ENCODE measurements around the gene TMA7.
A peak's percentile ranks its signal among the peaks of the same experiment; 100 is the strongest.

Gene TMA7

DNA sequence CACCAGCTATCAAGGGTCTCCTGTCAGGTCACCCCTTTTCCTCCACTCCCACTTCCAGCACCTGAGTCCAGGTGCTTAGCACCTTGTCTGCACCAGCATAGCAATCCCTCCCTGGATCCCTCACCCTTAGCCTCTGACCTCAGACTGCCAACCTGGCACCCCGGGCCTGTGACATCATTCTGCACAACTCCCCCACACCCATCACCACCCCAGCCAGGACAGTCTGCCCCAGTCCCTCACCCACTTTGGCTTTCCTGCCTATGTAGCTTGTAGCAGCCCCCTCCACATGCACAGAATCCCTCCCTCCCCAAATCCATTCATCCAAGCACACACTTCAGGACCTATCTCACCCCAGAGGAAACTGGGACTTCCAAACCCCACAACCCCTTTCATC lies 9.4 kb upstream of the TMA7 start:
- Histone ChIP-seq H3K27ac (ENCODE audit: low read depth, low read length, severe bottlenecking) (no peak overlapping the region), H3K9me3 (ENCODE audit: control insufficient read depth, low read length) (no peaks in the 10 kb centered on the region), H3K36me3 (ENCODE audit: control insufficient read depth, insufficient read depth, low read length) (peaks cover 41% of the 10 kb centered on the region), H3K4me3 (ENCODE audit: extremely low read depth, insufficient read depth, low read length, poor library complexity, severe bottlenecking) (no peak overlapping the region), H3K4me1 (ENCODE audit: control insufficient read depth, insufficient read depth, low read length, poor library complexity, severe bottlenecking) (peaks cover 32% of the 10 kb centered on the region)
- WGBS, 2 experiments (ENCODE audit: insufficient coverage in 2 of 2) = 100% methylated on average over 1 of the region's 1 CpG; no CpG with 5 or more reads in 1 of the 2 experiments

DNA sequence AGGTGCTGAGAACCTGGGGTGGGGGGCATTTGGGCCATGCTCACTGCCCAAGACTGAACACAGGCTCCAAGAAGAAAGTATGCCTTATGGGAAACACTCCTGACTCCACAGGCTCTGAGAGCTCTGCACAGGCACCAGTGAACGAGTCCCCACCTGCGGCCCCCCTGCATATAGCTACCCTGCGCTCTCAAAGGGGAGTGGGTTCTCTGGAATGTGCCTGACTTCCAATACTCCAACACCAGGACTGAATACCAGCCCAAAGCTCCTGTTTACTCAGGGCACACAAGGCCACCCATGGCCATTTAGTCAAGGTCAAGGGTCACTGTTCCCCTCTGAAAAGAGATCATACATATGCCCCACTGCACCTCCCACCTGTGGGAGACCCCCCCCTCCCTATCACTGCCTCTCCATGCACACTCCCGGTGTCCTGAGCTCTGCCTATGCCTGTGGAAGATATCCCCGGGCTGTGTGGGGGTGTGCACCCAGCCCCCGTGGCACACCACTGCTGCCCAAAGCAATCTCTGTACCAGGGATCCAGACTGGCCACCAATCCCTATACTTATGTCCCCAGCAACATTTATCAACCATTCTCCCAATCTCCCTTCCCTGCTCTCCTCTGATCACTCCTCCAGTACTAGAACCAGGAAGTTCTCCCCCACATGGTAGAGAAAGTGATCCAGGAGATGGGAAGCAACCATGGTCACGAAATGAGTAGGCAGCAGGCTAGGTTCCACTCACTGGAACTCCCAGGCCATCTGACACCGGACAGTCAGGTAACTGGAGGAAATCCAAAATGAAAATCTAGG lies 8.6 kb upstream of the TMA7 start:
- Histone ChIP-seq H3K36me3 (ENCODE audit: control insufficient read depth, insufficient read depth, low read length) (peaks cover 41% of the 10 kb centered on the region), H3K27ac (ENCODE audit: low read depth, low read length, severe bottlenecking) (no peak overlapping the region), H3K4me3 (ENCODE audit: extremely low read depth, insufficient read depth, low read length, poor library complexity, severe bottlenecking) (no peak overlapping the region), H3K4me1 (ENCODE audit: control insufficient read depth, insufficient read depth, low read length, poor library complexity, severe bottlenecking) (peaks cover 29% of the 10 kb centered on the region), H3K9me3 (ENCODE audit: control insufficient read depth, low read length) (no peaks in the 10 kb centered on the region)
- 96 to 97% methylated on average over 5 of the region's 8 CpGs for WGBS, 2 experiments (ENCODE audit: insufficient coverage in 2 of 2)

DNA sequence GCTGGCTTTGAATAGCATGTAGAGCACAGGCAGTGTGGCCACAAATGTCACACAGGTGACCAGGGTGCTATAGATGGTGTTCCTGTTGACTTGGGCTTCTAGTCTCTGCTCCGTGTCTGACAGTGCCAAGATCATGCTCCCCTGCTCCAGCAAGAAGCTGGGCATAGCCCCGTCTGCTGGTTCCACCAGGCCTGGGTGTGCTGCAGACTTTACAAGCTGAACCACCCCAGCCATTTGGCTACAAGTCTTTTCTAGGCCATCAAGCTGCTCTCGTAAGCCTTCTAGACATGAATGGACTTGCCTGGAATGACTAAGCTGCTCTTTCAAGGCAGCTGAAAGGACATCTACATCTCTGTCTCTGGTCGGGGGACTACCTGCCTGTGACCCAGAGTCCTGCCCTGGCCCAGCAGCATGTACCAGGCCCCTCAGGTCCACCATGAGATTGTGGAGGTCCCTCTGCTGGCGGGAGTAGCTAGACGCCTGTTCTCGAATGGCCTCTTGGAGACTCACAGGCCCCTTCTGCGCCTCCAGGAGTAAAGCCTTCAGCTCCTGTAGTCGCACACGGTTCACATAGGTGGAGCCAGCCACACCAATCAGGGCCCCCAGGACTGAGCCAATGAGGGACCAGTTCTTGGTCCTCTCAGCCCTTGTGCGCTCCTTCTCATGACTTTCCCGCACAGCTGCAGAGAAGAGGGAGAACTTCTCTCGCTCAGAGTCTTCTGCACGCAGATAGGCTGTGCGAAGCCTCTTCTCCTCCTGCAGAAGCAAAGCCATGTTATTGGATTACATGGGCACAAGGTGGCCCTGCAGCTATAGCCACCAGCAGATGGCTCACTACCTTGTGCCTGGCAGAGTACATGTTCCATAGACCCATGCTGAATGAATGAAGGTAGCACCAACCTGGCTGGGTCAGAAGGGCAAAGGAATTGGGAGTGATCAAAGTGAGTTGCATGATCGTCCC lies 7.4 kb upstream of the TMA7 start:
- Histone ChIP-seq H3K4me1 (ENCODE audit: control insufficient read depth, insufficient read depth, low read length, poor library complexity, severe bottlenecking) (peaks cover 16% of the 10 kb centered on the region), H3K27ac (ENCODE audit: low read depth, low read length, severe bottlenecking) (peak overlapping the region; percentile 5), H3K9me3 (ENCODE audit: control insufficient read depth, low read length) (no peaks in the 10 kb centered on the region), H3K36me3 (ENCODE audit: control insufficient read depth, insufficient read depth, low read length) (peaks cover 41% of the 10 kb centered on the region), H3K4me3 (ENCODE audit: extremely low read depth, insufficient read depth, low read length, poor library complexity, severe bottlenecking) (no peak overlapping the region)
- WGBS, 2 experiments (ENCODE audit: insufficient coverage in 2 of 2) = 83 to 89% methylated on average over 13 to 15 of the region's 16 CpGs

DNA sequence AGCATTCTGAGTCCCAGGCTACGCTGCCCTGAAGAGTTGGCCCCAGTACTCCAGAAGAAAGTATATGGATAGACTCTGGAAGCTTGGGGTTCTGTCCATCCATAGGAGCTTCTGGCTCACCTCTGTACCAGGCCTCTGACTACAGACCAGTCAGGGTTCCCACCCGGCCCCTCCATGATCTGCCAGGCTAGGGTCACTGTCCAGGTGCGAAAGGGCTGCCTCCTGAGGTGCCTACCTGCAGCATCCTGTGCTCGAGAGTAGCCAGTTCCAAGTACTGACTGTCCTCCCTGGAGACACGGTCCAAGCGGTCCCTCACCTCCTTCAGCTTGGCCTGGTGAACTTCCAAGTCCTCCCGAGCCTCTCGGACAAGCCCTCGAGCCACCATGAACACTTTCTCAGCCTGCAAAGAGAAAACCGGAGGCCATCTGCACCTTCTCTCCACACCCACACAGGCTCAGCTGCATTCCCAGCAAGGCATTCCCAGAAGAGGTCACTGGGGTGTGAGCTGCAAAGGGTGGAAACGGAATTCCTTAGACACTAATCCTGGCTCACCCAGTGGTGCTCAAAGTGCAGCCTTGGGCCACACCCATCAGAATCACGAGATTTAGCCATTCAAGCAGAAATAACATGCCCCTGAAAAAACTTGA lies 6.5 kb upstream of the TMA7 start:
- H3K4me1 ChIP-seq (ENCODE audit: control insufficient read depth, insufficient read depth, low read length, poor library complexity, severe bottlenecking) = peaks cover 13% of the 10 kb centered on the region
- H3K9me3 ChIP-seq (ENCODE audit: control insufficient read depth, low read length) = no peaks in the 10 kb centered on the region
- H3K27ac ChIP-seq (ENCODE audit: low read depth, low read length, severe bottlenecking) = no peak overlapping the region
- H3K4me3 ChIP-seq (ENCODE audit: extremely low read depth, insufficient read depth, low read length, poor library complexity, severe bottlenecking) = no peak overlapping the region
- WGBS, 2 experiments (ENCODE audit: insufficient coverage in 2 of 2) = 92 to 98% methylated on average over 9 to 11 of the region's 12 CpGs
- peaks cover 41% of the 10 kb centered on the region for H3K36me3 ChIP-seq (ENCODE audit: control insufficient read depth, insufficient read depth, low read length)

DNA sequence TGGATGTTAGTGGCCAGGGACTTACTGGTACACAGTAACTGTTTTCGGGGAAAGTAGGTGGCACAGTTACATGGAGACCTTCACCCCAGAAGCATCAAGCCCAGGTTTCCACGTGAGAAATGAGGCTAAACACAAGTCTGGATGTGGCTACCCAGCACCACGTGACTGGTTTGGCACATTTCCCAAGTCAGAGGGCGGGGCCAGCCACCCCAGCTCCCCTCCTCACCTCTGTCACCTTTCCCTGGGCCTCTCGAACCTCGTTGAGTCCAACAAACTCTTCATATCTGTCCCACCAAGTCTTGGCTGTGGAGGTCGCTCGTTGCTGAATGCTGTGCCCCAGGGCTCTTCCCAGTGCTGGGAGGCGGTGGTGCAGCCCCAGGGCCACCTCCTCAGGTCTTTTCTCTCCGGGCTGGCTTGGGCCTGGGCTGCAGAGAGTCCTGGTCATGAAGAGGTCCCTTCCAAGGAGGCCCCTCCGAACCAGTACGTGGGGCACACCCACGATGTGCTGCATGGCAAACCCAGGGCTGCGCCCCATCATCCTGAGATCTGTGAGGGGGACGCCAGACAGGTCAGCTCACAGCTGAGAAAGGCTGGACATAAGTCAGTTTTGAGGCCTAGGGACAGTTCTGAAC lies 5.3 kb upstream of the TMA7 start:
- H3K9me3 ChIP-seq (ENCODE audit: control insufficient read depth, low read length) = no peaks in the 10 kb centered on the region
- H3K4me1 ChIP-seq (ENCODE audit: control insufficient read depth, insufficient read depth, low read length, poor library complexity, severe bottlenecking) = peaks cover 17% of the 10 kb centered on the region
- no peak overlapping the region for H3K27ac ChIP-seq (ENCODE audit: low read depth, low read length, severe bottlenecking)
- H3K4me3 ChIP-seq (ENCODE audit: extremely low read depth, insufficient read depth, low read length, poor library complexity, severe bottlenecking) = no peak overlapping the region
- H3K36me3 ChIP-seq (ENCODE audit: control insufficient read depth, insufficient read depth, low read length) = peaks cover 41% of the 10 kb centered on the region
- WGBS, 2 experiments (ENCODE audit: insufficient coverage in 2 of 2) = 93 to 96% methylated on average over 15 of the region's 15 CpGs

DNA sequence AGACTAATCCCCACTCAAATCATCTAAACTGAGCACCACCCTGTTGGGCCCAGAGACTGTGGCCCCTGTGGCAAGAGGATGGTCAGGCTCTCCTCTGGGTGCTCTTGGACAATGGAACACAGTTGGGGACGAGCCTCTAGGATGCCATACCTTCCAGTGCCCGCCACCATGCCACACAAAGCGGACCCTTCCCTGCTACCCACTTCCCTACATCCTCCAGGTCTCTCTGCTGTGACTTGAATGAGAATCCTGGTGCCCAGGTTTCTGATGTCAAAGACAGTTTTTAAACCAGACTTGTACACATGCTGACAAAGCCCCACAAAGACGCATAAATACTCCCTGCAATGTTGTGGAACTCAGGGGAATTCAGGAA lies 4.8 kb upstream of the TMA7 start:
- no peak overlapping the region for H3K27ac ChIP-seq (ENCODE audit: low read depth, low read length, severe bottlenecking)
- H3K4me3 ChIP-seq (ENCODE audit: extremely low read depth, insufficient read depth, low read length, poor library complexity, severe bottlenecking) = no peak overlapping the region
- no peaks in the 10 kb centered on the region for H3K9me3 ChIP-seq (ENCODE audit: control insufficient read depth, low read length)
- H3K36me3 ChIP-seq (ENCODE audit: control insufficient read depth, insufficient read depth, low read length) = peaks cover 41% of the 10 kb centered on the region
- 84 to 96% methylated on average over 3 to 4 of the region's 4 CpGs for WGBS, 2 experiments (ENCODE audit: insufficient coverage in 2 of 2)
- H3K4me1 ChIP-seq (ENCODE audit: control insufficient read depth, insufficient read depth, low read length, poor library complexity, severe bottlenecking) = peaks cover 15% of the 10 kb centered on the region

DNA sequence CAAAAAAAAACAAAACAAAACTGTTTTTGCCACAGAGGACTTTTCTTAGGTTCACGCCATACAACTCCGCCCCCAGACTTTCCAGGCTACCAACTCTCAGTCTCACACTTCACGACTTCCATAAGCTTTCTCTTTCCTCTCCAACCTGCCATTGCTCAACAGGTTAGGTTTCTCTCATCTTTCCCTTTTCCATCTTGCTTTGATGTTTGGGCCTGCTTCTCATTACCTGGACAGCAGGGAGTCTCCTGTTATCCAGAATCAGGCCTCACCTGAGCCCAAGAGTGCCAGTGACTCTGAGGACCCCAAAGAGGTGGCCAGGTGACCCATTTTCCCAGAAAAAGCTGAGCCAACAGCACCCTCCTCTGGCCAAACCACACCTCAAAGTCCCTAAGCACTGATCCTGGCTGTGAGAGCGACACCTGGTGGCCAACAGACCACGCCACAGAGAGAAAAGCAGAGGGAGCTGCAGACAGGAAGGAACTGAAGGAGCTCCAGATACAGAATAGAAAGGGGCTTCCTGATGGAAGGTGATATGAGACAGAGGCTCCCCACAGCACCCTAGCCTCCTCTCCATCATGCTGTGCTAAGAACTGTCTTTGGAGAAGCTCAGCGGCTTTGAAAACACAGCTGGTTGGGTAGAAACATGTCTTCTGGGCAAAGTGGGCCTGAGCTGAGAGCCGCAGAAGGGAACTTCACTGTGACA lies 4.1 kb upstream of the TMA7 start:
- peaks cover 11% of the 10 kb centered on the region for H3K4me1 ChIP-seq (ENCODE audit: control insufficient read depth, insufficient read depth, low read length, poor library complexity, severe bottlenecking)
- H3K4me3 ChIP-seq (ENCODE audit: extremely low read depth, insufficient read depth, low read length, poor library complexity, severe bottlenecking) = no peak overlapping the region
- 56 to 68% methylated on average over 6 to 7 of the region's 7 CpGs for WGBS, 2 experiments (ENCODE audit: insufficient coverage in 2 of 2)
- H3K27ac ChIP-seq (ENCODE audit: low read depth, low read length, severe bottlenecking) = no peak overlapping the region
- H3K36me3 ChIP-seq (ENCODE audit: control insufficient read depth, insufficient read depth, low read length) = peaks cover 41% of the 10 kb centered on the region
- H3K9me3 ChIP-seq (ENCODE audit: control insufficient read depth, low read length) = no peaks in the 10 kb centered on the region

DNA sequence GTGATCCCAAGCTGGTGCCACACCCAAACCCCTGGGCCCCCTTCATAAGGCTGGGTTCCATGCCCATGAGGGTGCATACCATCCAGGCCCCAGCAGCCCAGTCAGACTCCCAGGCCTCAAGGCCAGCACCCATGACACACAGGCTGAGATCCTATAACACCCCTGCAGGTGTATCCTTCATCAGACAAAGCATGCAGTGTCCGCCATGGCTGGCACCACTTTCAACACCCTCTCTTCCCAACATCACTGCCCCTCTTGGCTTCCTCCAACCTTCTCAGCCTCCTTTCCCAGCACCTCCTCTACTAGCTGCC lies 3.6 kb upstream of the TMA7 start:
- Histone ChIP-seq H3K4me1 (ENCODE audit: control insufficient read depth, insufficient read depth, low read length, poor library complexity, severe bottlenecking) (peaks cover 14% of the 10 kb centered on the region), H3K36me3 (ENCODE audit: control insufficient read depth, insufficient read depth, low read length) (peaks cover 41% of the 10 kb centered on the region), H3K9me3 (ENCODE audit: control insufficient read depth, low read length) (no peaks in the 10 kb centered on the region), H3K27ac (ENCODE audit: low read depth, low read length, severe bottlenecking) (no peak overlapping the region), H3K4me3 (ENCODE audit: extremely low read depth, insufficient read depth, low read length, poor library complexity, severe bottlenecking) (no peak overlapping the region)
- WGBS, 2 experiments (ENCODE audit: insufficient coverage in 2 of 2) = 60 to 67% methylated on average over 1 of the region's 1 CpG

DNA sequence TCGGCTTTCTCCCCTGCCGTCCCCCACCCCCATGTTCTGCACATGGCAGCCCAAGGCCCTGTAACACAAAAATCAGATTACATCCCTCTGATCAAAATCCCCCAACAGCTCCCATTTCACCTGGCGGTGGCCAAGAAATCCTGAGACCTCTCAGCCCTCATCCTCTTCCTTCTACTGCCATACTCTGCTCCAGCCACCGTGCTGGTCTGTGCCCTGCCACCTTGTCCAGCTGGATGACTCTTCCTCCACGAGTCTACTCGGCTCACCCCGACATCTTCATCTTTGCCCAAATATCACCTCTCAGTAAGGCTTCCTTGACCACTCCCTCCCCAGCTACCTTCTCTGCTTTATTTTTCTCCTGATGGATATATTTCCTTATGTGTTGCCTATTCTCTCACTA lies 3.2 kb upstream of the TMA7 start:
- WGBS, 2 experiments (ENCODE audit: insufficient coverage in 2 of 2) = 82 to 90% methylated on average over 3 to 7 of the region's 7 CpGs
- H3K27ac ChIP-seq (ENCODE audit: low read depth, low read length, severe bottlenecking) = no peak overlapping the region
- no peaks in the 10 kb centered on the region for H3K9me3 ChIP-seq (ENCODE audit: control insufficient read depth, low read length)
- H3K36me3 ChIP-seq (ENCODE audit: control insufficient read depth, insufficient read depth, low read length) = peaks cover 41% of the 10 kb centered on the region
- H3K4me3 ChIP-seq (ENCODE audit: extremely low read depth, insufficient read depth, low read length, poor library complexity, severe bottlenecking) = no peak overlapping the region
- H3K4me1 ChIP-seq (ENCODE audit: control insufficient read depth, insufficient read depth, low read length, poor library complexity, severe bottlenecking) = peaks cover 18% of the 10 kb centered on the region

DNA sequence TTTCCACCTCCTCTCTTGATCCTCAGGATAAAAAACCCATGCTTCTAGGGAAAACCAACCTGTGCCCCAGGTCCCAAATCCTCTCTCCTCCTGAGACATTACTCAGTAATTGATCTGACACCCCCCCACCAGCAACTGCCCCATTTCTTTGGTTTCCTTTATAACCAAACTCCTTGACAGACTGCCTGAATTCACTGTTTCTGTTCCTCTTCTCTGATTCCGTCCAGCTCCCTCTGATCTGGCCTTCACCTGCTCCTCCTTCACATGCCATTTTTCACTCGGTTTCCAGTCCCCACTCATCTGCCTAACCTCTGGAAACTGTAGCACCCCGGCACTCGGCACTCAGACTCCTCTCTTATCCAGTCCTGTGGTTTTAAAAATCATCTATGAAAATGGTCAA lies 2.2 kb upstream of the TMA7 start:
- WGBS, 2 experiments (ENCODE audit: insufficient coverage in 2 of 2) = 86 to 100% methylated on average over 2 of the region's 4 CpGs
- Histone ChIP-seq H3K4me3 (ENCODE audit: extremely low read depth, insufficient read depth, low read length, poor library complexity, severe bottlenecking) (no peak overlapping the region), H3K4me1 (ENCODE audit: control insufficient read depth, insufficient read depth, low read length, poor library complexity, severe bottlenecking) (peaks cover 16% of the 10 kb centered on the region), H3K27ac (ENCODE audit: low read depth, low read length, severe bottlenecking) (no peak overlapping the region), H3K36me3 (ENCODE audit: control insufficient read depth, insufficient read depth, low read length) (peaks cover 40% of the 10 kb centered on the region), H3K9me3 (ENCODE audit: control insufficient read depth, low read length) (no peaks in the 10 kb centered on the region)
